ENCODE measurements around the gene FAM186B.

DNA sequence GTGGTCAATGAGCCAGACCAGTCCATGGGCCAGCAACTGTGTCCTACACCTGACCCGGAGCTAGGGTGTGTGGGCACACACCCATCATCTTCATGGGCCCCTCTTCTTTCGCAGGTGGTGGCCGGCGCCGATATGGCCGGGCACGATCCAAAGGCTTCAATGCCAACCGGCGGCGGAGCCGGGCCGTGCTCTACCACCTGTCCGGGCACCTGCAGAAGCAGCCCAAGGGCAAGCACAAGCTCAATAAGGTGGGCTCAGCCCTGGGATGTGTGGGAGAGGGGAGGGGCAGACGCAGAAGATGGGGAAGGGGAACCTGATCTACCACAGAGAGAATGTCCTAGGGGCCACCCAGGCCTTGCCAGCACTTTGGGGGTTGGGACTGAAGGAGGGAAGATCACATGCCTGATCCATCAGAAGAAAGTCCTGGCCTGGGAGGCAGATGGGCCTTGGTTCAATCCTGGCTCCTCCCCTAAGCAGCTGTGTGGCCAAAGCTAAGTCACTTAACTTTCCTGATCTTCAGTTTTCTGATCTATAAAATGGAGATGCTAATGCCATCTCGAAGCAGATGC, 62.8 kb downstream of the FAM186B start:
- TF ChIP-seq, protein P1, sequence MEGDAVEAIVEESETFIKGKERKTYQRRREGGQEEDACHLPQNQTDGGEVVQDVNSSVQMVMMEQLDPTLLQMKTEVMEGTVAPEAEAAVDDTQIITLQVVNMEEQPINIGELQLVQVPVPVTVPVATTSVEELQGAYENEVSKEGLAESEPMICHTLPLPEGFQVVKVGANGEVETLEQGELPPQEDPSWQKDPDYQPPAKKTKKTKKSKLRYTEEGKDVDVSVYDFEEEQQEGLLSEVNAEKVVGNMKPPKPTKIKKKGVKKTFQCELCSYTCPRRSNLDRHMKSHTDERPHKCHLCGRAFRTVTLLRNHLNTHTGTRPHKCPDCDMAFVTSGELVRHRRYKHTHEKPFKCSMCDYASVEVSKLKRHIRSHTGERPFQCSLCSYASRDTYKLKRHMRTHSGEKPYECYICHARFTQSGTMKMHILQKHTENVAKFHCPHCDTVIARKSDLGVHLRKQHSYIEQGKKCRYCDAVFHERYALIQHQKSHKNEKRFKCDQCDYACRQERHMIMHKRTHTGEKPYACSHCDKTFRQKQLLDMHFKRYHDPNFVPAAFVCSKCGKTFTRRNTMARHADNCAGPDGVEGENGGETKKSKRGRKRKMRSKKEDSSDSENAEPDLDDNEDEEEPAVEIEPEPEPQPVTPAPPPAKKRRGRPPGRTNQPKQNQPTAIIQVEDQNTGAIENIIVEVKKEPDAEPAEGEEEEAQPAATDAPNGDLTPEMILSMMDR (IDR thresholded peaks at IDR 0.05; ENCODE audit: borderline replicate concordance, extremely low read depth, low read length, poor library complexity, severe bottlenecking), result no peak
- TF ChIP-seq EZH2 (IDR thresholded peaks at IDR 0.05; ENCODE audit: borderline replicate concordance, low read depth, low read length, severe bottlenecking), result no peak
